HG03571 (cell line): ENCODE data around the gene NGB.

Source experiments
- ATAC-seq: cut with Tn5 transposase; IDR thresholded peaks from one replicate; pipeline ENCODE4 v1.9.1; 2021; ENCODE audit not compliant: unreplicated experiment

Gene NGB

DNA sequence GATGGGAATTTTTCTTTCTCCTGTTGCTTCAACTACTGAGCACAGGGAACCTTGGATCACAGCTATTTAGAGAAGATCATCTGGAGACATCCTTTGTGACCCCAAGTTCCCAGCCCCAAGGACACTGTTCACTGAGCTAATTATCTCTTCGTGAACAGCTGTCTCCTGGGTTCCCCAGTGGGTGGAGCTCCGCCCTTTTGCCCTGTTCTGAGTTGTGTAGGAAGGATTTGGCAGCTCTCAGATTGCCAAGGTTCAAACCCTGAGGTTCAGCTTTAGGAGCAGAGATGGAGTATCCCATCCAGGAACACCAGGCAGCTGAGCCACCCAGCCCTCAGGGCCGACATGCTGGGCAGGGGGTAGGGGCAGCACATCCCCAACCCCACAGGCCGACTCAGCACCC, 32.0 kb downstream of the NGB start:
- no peak for ATAC-seq

DNA sequence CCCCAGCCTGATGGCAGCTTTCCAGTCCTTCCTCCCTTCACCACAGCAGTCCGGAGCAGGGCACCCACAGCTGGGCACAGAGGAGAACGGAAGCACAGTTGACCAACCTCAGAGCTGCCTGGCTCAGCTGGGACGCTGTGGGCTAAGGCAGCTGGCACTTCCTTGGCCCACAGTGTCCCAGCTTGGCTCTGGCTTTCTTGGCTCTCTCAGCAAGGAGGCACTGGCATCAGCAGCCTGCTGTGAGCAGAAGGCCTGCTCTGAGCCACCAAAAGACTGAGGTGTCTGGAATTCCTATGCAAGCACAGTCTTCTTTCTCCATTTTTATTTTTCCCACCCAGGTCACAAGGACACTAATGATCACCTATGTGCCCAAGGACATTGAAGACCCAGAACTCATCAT, 32.6 kb downstream of the NGB start:
- ATAC-seq, result no peak

GRCh38 chr14:77236814-77237213, 34.2 kb downstream of the NGB start:
- ATAC-seq, result no peak

DNA sequence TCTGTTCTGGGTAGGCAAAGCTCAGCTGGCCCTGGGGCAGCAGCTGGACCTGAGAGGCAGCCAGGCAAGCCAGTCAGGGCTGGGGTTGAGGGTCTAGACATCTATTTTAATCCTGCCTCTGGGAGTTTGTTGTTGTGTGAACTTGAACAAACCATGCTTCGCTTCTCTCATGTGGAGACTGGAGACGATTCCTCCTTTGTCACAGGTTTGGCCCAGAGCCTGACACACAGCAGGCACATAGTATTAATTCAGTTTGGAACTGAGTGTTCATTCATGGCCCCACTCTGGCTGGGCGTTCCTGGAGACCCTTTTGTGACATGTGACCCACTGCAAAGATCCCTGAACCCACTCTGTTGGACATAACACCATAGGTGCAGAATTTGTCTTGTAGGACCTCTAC, 39.3 kb downstream of the NGB start:
- ATAC-seq, result no peak

DNA sequence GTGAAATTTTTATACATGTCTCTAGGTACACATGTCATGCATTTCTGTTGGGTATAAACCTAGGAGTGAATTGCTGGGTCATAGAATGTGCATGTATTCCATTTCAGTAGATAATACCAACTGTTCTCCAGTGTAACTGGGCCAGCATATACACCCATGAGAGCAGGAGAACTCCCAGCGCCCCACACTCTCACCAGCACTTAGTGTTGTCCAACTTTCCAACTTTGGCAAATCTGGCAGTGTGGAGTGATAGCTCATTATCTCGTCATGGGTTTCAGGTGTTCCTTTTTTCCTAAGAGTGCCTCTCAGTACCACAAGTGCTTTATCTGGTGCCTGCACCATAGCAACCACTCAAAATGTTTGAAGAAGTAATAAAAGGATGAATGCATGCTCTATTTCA, 40.1 kb downstream of the NGB start:
- ATAC-seq, result no peak

- ATAC-seq, result no peak
Observed at GRCh38 chr14:77228056-77228455, 43.0 kb downstream of the NGB start.

- ATAC-seq, result no peak
Observed at GRCh38 chr14:77225892-77226557, 45.0 kb downstream of the NGB start.

- no peak for ATAC-seq
Observed at GRCh38 chr14:77225254-77225653, 45.8 kb downstream of the NGB start.

- no peak for ATAC-seq
Observed at GRCh38 chr14:77224212-77224611, 46.8 kb downstream of the NGB start.

DNA sequence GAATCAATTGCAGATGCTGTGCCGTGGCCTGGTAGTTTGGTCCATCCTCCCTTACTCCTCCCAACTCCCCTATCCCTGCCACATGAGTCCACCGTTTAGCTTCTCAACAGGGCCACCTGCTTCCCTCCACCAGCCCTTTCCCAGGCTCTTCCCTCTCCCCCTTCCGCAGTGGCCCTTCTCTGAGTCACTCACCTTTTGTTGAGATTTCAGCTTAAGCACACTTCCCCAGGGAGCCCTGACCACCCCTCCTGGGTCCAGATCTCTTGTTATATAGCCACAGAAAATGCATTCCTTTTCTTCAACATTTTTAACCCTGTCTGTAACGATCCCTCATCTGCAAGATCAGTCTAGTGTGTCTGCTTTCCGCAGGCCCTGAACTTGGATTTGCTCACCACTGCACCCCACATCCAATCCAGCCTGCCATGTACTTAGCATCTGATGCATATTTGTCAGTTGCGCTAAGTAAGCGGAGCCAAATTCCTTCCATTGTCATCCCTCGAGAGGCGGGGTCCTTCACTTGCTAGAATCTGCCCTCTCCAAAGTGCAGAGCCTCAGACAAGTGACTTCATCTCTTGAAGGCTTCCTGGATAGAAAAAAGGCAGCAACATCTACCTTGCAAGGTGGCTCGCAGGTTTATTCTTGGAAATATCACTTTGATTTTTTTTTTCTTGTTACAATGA, 48.3 kb downstream of the NGB start:
- no peak for ATAC-seq

DNA sequence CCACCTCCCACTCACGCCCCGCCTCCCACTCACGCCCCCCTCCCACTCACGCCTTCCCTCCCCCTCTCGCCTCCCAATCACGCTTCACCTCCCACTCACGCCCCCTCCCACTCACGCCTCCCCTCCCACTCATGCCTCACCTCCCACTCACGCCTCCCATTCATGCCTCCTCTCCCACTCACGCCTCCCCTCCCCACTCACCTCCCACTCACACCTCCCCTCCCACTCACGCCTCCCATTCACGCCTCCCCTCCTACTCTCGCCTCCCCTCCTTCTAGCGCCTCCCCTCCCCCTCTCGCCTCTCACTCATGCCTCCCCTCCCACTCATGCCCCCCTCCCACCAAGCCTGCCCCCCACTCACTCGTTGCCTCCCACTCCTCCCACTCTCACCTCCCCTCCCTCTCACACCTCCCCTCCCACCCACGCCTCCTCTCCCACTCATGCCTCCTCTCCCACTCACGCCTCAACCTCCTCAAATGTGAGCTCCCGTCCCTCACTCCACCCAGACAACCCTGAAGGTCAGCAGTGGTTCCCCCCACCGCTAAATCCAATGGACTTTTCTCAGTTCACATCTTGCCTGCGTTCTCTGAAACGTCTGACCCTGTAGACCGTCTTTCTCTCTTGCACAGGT, 49.6 kb downstream of the NGB start:
- ATAC-seq, result no peak

DNA sequence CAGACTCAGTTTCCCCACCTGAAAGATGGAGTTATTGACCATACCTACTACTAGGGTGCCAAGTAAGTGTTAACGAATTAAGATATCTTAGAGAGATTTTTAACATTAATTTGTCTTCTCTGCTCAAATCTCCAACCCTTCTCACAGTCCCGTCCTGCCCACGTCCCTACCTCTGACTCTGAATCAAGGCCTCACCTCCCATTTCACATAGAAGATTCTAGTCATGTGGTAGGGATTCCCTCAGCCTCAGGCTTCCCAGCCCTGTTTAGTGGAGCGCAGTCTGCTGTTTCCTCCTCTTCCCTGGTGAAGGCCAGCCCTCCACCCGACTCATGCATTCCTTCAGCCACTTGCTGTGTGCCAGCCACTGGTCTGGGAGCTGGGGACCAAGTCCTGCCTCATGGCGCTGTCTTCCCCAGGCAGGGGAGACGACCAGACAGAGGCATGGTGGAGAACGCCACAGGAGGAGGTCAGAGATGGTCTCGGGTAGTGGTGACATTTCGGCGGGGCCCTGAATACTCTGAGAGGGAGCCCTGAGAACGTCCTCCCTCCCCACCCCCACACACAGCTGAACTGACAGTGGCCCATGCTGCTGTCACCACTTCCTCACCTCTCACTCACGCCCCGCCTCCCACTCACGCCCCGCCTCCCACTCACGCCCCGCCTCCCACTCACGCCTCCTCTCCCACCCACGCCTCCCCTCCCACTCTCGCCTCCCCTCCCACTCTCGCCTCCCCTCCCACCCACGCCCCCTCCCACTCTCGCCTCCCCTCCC, 50.6 kb downstream of the NGB start:
- no peak for ATAC-seq

DNA sequence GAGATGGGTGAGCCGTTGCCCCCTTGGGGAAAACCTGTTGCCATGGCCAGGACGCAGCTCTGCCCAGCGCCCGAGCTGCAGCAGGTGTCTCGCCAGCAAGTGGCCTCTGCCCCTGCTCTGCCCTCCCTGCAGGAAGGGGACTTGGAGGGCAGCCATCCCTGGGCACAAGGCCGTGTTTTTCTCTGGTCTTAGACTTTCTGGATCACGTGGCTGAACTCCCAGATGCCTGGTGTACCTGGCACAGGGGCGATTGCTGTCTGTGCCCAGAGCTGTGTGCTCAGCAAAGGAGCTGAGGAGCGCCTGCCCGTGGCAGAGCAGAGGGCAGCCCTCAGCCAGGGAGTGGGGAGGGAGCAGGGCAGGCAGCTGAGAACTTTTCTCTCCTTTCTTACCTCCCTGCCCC, 51.4 kb downstream of the NGB start:
- no peak for ATAC-seq

GRCh38 chr14:77217551-77217950, 53.5 kb downstream of the NGB start:
- ATAC-seq, result no peak
